ENCODE measurements around the gene ZBTB16. TPM values are rescaled to one million over a fixed set of nuclear protein-coding genes. Genes with fewer than 3 reads are reported as not detected.

Gene ZBTB16
- total and polyA plus RNA-seq, 2 donors (not counting 3 experiments of a cell fraction or from before 2014, with no cell fraction given) = 9.8 to 20.3 TPM

DNA sequence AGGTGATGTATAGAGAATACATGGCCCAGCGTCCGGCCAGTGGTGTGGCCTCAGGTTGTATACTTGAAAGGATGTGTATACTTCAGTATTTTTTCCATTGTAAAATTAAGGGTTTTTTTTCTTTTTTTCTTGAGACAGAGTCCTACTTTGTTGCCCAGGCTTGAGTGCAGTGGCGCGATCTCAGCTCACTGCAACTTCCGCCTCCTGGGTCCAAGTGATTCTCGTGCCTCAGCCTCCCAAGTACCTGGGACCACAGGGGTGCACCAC lies 15.8 kb downstream of the ZBTB16 start:
- POLR2A ChIA-PET = no interaction called here

DNA sequence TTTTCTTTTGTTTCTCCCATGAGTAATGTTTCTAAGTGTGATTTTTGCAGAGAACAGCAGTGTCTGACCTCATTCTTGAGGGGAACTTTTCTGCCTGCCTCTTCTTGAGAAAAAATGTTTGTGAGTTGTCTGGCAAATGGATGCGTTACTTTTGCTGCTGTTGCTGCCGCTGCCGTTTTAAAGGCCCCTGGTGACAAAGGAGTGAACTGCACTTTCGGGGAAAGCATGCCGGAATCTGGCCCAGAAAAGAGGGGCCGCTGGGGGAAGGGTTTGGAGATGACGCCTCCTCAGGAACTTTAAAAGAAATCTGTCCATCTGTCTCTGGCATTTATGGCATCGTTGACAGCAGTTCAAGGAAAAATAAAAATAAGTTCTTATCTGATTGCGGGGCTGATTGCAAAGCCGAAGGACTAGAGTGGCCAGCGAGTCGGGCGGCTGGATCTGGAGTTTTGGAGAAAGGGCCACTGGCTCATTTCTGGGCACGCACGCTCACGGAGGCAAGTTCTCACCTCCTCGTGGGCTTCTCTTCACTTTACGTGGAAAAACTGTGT lies 16.5 kb downstream of the ZBTB16 start:
- Histone ChIP-seq H3K4me3 (replicated peaks in 1 of 3; ENCODE audit: insufficient read depth in 1 of 3, low read depth in 1 of 3, low read length in 3 of 3) (no peak overlapping the region), H3K27ac (ENCODE audit: insufficient read depth, low read depth, low read length) (no peak overlapping the region), H3K4me2 (ENCODE audit: insufficient read depth, low read length) (no peak overlapping the region), H3K9me3 (replicated peaks; ENCODE audit: control insufficient read depth, insufficient read depth, low read length) (no peaks in the 10 kb centered on the region), H3K27me3 (ENCODE audit: control insufficient read depth in 2 of 2, insufficient read depth in 2 of 2, low read length in 2 of 2) (no peaks in the 10 kb centered on the region), H3K79me2 (ENCODE audit: control insufficient read depth, insufficient read depth, low read length) (peaks cover 3% of the 10 kb centered on the region), H3K4me1 (ENCODE audit: control insufficient read depth, extremely low read depth, insufficient read depth, low read length) (peaks cover 24% of the 10 kb centered on the region), H4K20me1 (replicated peaks; ENCODE audit: control insufficient read depth, extremely low read depth, insufficient read depth, low read length) (peaks cover 2% of the 10 kb centered on the region), H3K36me3 (ENCODE audit: control insufficient read depth in 2 of 2, extremely low read depth in 1 of 2, insufficient read depth in 2 of 2, low read length in 2 of 2) (no peaks in the 10 kb centered on the region), H3K9me1 (replicated peaks; ENCODE audit: control insufficient read depth, extremely low read depth, insufficient read depth, low read length) (no peaks in the 10 kb centered on the region), H3K9ac (replicated peaks; ENCODE audit: extremely low read depth, insufficient read depth, low read length) (no peak overlapping the region), H2AFZ (ENCODE audit: low read depth, low read length) (no peak overlapping the region)
- intact Hi-C loops (cut with micrococcal nuclease) (no loop called here), dilution Hi-C loops (cut with MboI; ENCODE audit: extremely low pct_ligation_motif_present, low sequenced_read_pairs) (no loop called here)
- POLR2A ChIA-PET = no interaction called here
- FAIRE-seq (peak; percentile 88), DNase-seq (ENCODE audit: low read depth, low spot score) (peak; percentile 57)
- CTCF ChIA-PET = interaction anchor here (1.0 kb wide), 2 partner anchors 15 to 103 kb away, joined by 3 to 4 read pairs; no protein-coding TSS in a partner anchor
- no TSS peak for BruUV-seq (replicated peaks)
- TF ChIP-seq FOS (IDR thresholded peaks at IDR 0.05; ENCODE audit: borderline replicate concordance, insufficient read depth, low read length) = no peak
- TF ChIP-seq, protein P1, sequence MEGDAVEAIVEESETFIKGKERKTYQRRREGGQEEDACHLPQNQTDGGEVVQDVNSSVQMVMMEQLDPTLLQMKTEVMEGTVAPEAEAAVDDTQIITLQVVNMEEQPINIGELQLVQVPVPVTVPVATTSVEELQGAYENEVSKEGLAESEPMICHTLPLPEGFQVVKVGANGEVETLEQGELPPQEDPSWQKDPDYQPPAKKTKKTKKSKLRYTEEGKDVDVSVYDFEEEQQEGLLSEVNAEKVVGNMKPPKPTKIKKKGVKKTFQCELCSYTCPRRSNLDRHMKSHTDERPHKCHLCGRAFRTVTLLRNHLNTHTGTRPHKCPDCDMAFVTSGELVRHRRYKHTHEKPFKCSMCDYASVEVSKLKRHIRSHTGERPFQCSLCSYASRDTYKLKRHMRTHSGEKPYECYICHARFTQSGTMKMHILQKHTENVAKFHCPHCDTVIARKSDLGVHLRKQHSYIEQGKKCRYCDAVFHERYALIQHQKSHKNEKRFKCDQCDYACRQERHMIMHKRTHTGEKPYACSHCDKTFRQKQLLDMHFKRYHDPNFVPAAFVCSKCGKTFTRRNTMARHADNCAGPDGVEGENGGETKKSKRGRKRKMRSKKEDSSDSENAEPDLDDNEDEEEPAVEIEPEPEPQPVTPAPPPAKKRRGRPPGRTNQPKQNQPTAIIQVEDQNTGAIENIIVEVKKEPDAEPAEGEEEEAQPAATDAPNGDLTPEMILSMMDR (IDR thresholded peaks at IDR 0.05; ENCODE audit: extremely low read depth in 1 of 2, insufficient read depth in 1 of 2, low read depth in 1 of 2, low read length in 2 of 2) = peak; percentile 63 to 73

More for the DNA sequence above, 15.8 kb downstream of the ZBTB16 start:
- Histone ChIP-seq H3K27ac (ENCODE audit: insufficient read depth, low read depth, low read length) (no peak overlapping the region), H3K9me3 (replicated peaks; ENCODE audit: control insufficient read depth, insufficient read depth, low read length) (no peaks in the 10 kb centered on the region), H3K4me3 (replicated peaks in 1 of 3; ENCODE audit: insufficient read depth in 1 of 3, low read depth in 1 of 3, low read length in 3 of 3) (no peak overlapping the region), H3K4me1 (ENCODE audit: control insufficient read depth, extremely low read depth, insufficient read depth, low read length) (peaks cover 17% of the 10 kb centered on the region), H3K4me2 (ENCODE audit: insufficient read depth, low read length) (no peak overlapping the region), H4K20me1 (replicated peaks; ENCODE audit: control insufficient read depth, extremely low read depth, insufficient read depth, low read length) (peaks cover 2% of the 10 kb centered on the region), H3K79me2 (ENCODE audit: control insufficient read depth, insufficient read depth, low read length) (no peaks in the 10 kb centered on the region), H3K27me3 (ENCODE audit: control insufficient read depth in 2 of 2, insufficient read depth in 2 of 2, low read length in 2 of 2) (no peaks in the 10 kb centered on the region), H3K36me3 (ENCODE audit: control insufficient read depth in 2 of 2, extremely low read depth in 1 of 2, insufficient read depth in 2 of 2, low read length in 2 of 2) (peaks cover 0 to 2% of the 10 kb centered on the region in 2 experiments), H3K9me1 (replicated peaks; ENCODE audit: control insufficient read depth, extremely low read depth, insufficient read depth, low read length) (no peaks in the 10 kb centered on the region), H2AFZ (ENCODE audit: low read depth, low read length) (no peak overlapping the region), H3K9ac (replicated peaks; ENCODE audit: extremely low read depth, insufficient read depth, low read length) (no peak overlapping the region)
- CTCF ChIA-PET = no interaction called here
- dilution Hi-C loops (cut with MboI; ENCODE audit: extremely low pct_ligation_motif_present, low sequenced_read_pairs) = no loop called here
- FAIRE-seq (no peak), DNase-seq (ENCODE audit: low read depth, low spot score) (no peak)
- TF ChIP-seq FOS (IDR thresholded peaks at IDR 0.05; ENCODE audit: borderline replicate concordance, insufficient read depth, low read length) = no peak
- TF ChIP-seq EZH2 (IDR thresholded peaks at IDR 0.05; ENCODE audit: borderline replicate concordance, low read depth, low read length, severe bottlenecking) = no peak
- TF ChIP-seq, protein P1 (IDR thresholded peaks at IDR 0.05; ENCODE audit: extremely low read depth in 1 of 2, insufficient read depth in 1 of 2, low read depth in 1 of 2, low read length in 2 of 2) = no peak
- no peak for TF ChIP-seq POLR2AphosphoS5 (IDR thresholded peaks at IDR 0.05; ENCODE audit: insufficient read depth, low read depth, low read length)
- intact Hi-C loops (cut with micrococcal nuclease) = no loop called here
- BruUV-seq (replicated peaks) = no TSS peak

All from endothelial cell of umbilical vein (primary cell).